Measurements from ENCODE around the gene NOM1. TPM values are rescaled to one million over a fixed set of nuclear protein-coding genes. Genes with fewer than 3 reads are reported as not detected.

Gene NOM1
- total RNA-seq, 1 experiment from 2014 or later: 31.7 TPM

- no peak overlapping the region for H3T11ph ChIP-seq (ENCODE audit: low read length)
- WGBS (ENCODE audit: extremely low coverage, insufficient read length, low lambda C conversion rate): no CpG with 5 or more reads among the region's 7 CpGs
- no peaks in the 10 kb centered on the region for H4K20me1 ChIP-seq (ENCODE audit: control insufficient read depth, insufficient read depth, insufficient read length)
These were observed 57.4 kb downstream of the NOM1 start for GRCh38 chr7:157006829-157007469.

More at GRCh38 chr7:157006829-157007469, 57.4 kb downstream of the NOM1 start:
- Histone ChIP-seq H2BK20ac (ENCODE audit: low read depth, low read length, poor library complexity, severe bottlenecking) (no peak overlapping the region), H3K56ac (ENCODE audit: insufficient read length, low read depth, low read length) (no peak overlapping the region), H3K27ac (ENCODE audit: insufficient read length, low read depth, low read length) (no peak overlapping the region), H3K4me2 (ENCODE audit: insufficient read depth, insufficient read length, low read length) (no peak overlapping the region), H3K23ac (ENCODE audit: insufficient read length, low read depth, low read length) (no peak overlapping the region), H3K4ac (ENCODE audit: low read depth, low read length) (no peak overlapping the region), H2BK5ac (ENCODE audit: insufficient read length, low read length) (no peak overlapping the region), H2AK5ac (ENCODE audit: insufficient read length, low read length) (no peak overlapping the region), H4K8ac (replicated peaks; ENCODE audit: insufficient read length, low read depth, low read length) (no peak overlapping the region), H2BK120ac (ENCODE audit: low read depth, low read length, poor library complexity, severe bottlenecking) (no peak overlapping the region), H3K79me2 (ENCODE audit: insufficient read depth, low read length) (no peaks in the 10 kb centered on the region), H3K79me1 (ENCODE audit: insufficient read depth, low read depth, low read length, poor library complexity, severe bottlenecking) (no peaks in the 10 kb centered on the region), H2BK12ac (ENCODE audit: insufficient read length, low read depth, low read length) (no peak overlapping the region), H4K91ac (ENCODE audit: insufficient read length, low read depth, low read length) (no peak overlapping the region), H2BK15ac (ENCODE audit: low read depth, low read length) (no peak overlapping the region), H3K14ac (ENCODE audit: insufficient read depth, low read length) (no peak overlapping the region), H3K27me3 (ENCODE audit: insufficient read depth, low read length) (peaks cover 86% of the 10 kb centered on the region), H3K18ac (ENCODE audit: insufficient read length, low read depth, low read length) (no peak overlapping the region), H4K5ac (ENCODE audit: insufficient read length, low read depth, low read length) (no peak overlapping the region), H2AFZ (ENCODE audit: low read length) (no peak overlapping the region), H3K23me2 (ENCODE audit: insufficient read length, low read depth, low read length, poor library complexity, severe bottlenecking) (peaks cover 5% of the 10 kb centered on the region), H3K9me3 (ENCODE audit: control insufficient read depth, low read depth, low read length) (no peaks in the 10 kb centered on the region), H3K4me1 (ENCODE audit: insufficient read depth, low read length) (0 out of 2 replicates have a peak, but pooled peaks cover 2% of the 10 kb centered on the region), H3K9ac (ENCODE audit: extremely low read depth, insufficient read length, low read length) (no peak overlapping the region)
- TF ChIP-seq CTCF (conservative IDR thresholded peaks at IDR 0.05): no peak
- Mint-ChIP-seq H3K27ac (no peak overlapping the region), H3K36me3 (ENCODE audit: insufficient read depth in 1 of 3, low read depth in 3 of 3) (no peaks in the 10 kb centered on the region; a peak in 1 of 7 replicates), H3K9me3 (peaks cover 2 to 8% of the 10 kb centered on the region in 2 experiments; a peak in 1 of 5 replicates), H3K27me3 (ENCODE audit: low read depth) (peaks cover 91% of the 10 kb centered on the region), H3K4me1 (peaks cover 8 to 17% of the 10 kb centered on the region in 2 experiments), H3K4me3 (no peak overlapping the region)
- DNase-seq: no peak

Data from H9 (cell line).